Kidney (tissue), 14 donors: Measurements from ENCODE around the gene ETF1. TPM values are rescaled to one million over a fixed set of nuclear protein-coding genes. Genes with fewer than 3 reads are reported as not detected.

ENCODE experiments used
- DNase-seq, 5 donors: peaks; one replicate each; pipeline ENCODE4 v3.0.0-alpha.2; 2013 to 2020
- FAIRE-seq: peaks from 2 replicates; lab custom pipeline; 2012; peaks lifted over from hg19 to GRCh38; lab: Jason Lieb, UNC
- H3K27ac ChIP-seq, 2 donors: one replicate each; pipeline ENCODE4 v1.7.0; 2013; ENCODE audit warnings: low read depth in 2 of 2, low read length in 2 of 2, inconsistent platforms in 1 of 2
- H3K27me3 ChIP-seq: one replicate; pipeline ENCODE4 v1.7.1; 2013; ENCODE audit warnings: low read length, inconsistent platforms; ENCODE audit not compliant: control insufficient read depth, insufficient read depth
- H3K36me3 ChIP-seq, 3 donors: one replicate each; pipeline versions ENCODE4 v1.7.0 to v1.7.1; 2013; ENCODE audit warnings: low read length in 3 of 3, control low read depth in 1 of 3, inconsistent platforms in 1 of 3; ENCODE audit not compliant: insufficient read depth in 3 of 3, control insufficient read depth in 2 of 3
- H3K4me1 ChIP-seq, 3 donors: one replicate each; pipeline versions ENCODE4 v1.7.0 to v1.7.1; 2013; ENCODE audit warnings: low read length in 3 of 3, inconsistent platforms in 1 of 3, low read depth in 1 of 3; ENCODE audit not compliant: control insufficient read depth in 2 of 3, insufficient read depth in 2 of 3
- H3K4me3 ChIP-seq, 3 donors: one replicate each; pipeline versions ENCODE4 v1.7.0 to v1.8.1; 2013; ENCODE audit warnings: low read length in 3 of 3, control low read depth in 1 of 3, inconsistent platforms in 1 of 3
- H3K9ac ChIP-seq, 3 donors: one replicate each; pipeline versions ENCODE4 v1.7.0 to v1.7.1; 2013; ENCODE audit warnings: low read length in 3 of 3, control low read depth in 1 of 3, inconsistent platforms in 1 of 3
- H3K9me3 ChIP-seq, 3 donors: one replicate each; pipeline versions ENCODE4 v1.7.0 to v1.7.1; 2013; ENCODE audit warnings: low read length in 3 of 3, control low read depth in 1 of 3, inconsistent platforms in 1 of 3; ENCODE audit not compliant: control insufficient read depth in 2 of 3, insufficient read depth in 1 of 3
- CTCF ChIP-seq: IDR thresholded peaks from 3 replicates; pipeline ENCODE4 v1.5.1; 2012; ENCODE audit warnings: mild to moderate bottlenecking, moderate library complexity, borderline replicate concordance; ENCODE audit not compliant: insufficient read depth; ENCODE audit errors: extremely low read depth
- intact Hi-C: fragments of 100-400 bp; cut with DNase I; formaldehyde crosslinking; loops from one replicate; pipeline ENCODE4 v1.11.1; 2022
- polyA plus RNA-seq: library from polyadenylated mRNA; stranded (reverse); fragments of 350-450 nt; fragmentation: Illumina TruSeq; extraction: RNeasy Lipid Tissue Mini Kit (QIAGEN cat#74804); gene quantifications from one replicate; pipeline ENCODE4 v1.2.3, GENCODE V29; 2014; ENCODE audit warnings: low read depth, low replicate concordance; ENCODE audit not compliant: insufficient read depth
- total RNA-seq: library from RNA; stranded (reverse); fragmentation: NEBNext Ultra II Directional; extraction: Animal tissue kit (Norgen Biotek cat#: 25700); gene quantifications from one replicate; pipeline ENCODE4 v1.2.1, GENCODE V29; 2021
- donor health status: control.
- donor health status: control.
- donor health status: control.
- donor health status: control.
- donor health status: control.
- donor health status: DM: yes; HTN: yes; CAD: no.
- donor health status: Normal renal cell carcinoma (clear cell type).

ETF1 gene
- total and polyA plus RNA-seq, 2 donors from 2014 or later, result 37.5 to 85.6 TPM

GRCh38 chr5:138463419-138464007 is 79.5 kb downstream of the ETF1 start:
- Histone ChIP-seq H3K27ac (peak overlapping the region; percentile 92 to 98), H3K9me3 (no peaks in the 10 kb centered on the region), H3K36me3 (peaks cover 2 to 22% (median 6%) of the 10 kb centered on the region in 3 donors), H3K4me3 (peak overlapping the region; percentile 57 to 78 (median 68)), H3K27me3 (no peaks in the 10 kb centered on the region), H3K9ac (peak overlapping the region; percentile 32 to 88 (median 43)), H3K4me1 (peaks cover 0 to 13% (median 6%) of the 10 kb centered on the region in 3 donors)
- intact Hi-C loops, result no loop called here
- no peak for FAIRE-seq
- TF ChIP-seq CTCF, result peak; percentile 13
- peak; percentile 55 to 84 (median 76) for DNase-seq

GRCh38 chr5:138461343-138462125 is 81.5 kb downstream of the ETF1 start:
- no peak for DNase-seq
- H3K4me1 ChIP-seq, result peaks cover 0 to 8% (median 6%) of the 10 kb centered on the region in 3 donors
- H3K27ac ChIP-seq, result no peak overlapping the region
- no peak for TF ChIP-seq CTCF
- intact Hi-C loops, result no loop called here
- peaks cover 0 to 2% (median 0%) of the 10 kb centered on the region in 3 donors for H3K36me3 ChIP-seq
- H3K4me3 ChIP-seq, result no peak overlapping the region
- no peak for FAIRE-seq
- no peaks in the 10 kb centered on the region for H3K27me3 ChIP-seq
- no peaks in the 10 kb centered on the region for H3K9me3 ChIP-seq
- no peak overlapping the region for H3K9ac ChIP-seq

GRCh38 chr5:138460032-138460693 is 82.9 kb downstream of the ETF1 start:
- intact Hi-C loops, result no loop called here
- Histone ChIP-seq H3K4me3 (no peak overlapping the region), H3K27me3 (no peaks in the 10 kb centered on the region), H3K9ac (no peak overlapping the region), H3K4me1 (peaks cover 0 to 6% (median 5%) of the 10 kb centered on the region in 3 donors), H3K36me3 (no peaks in the 10 kb centered on the region), H3K9me3 (no peaks in the 10 kb centered on the region), H3K27ac (no peak overlapping the region)
- DNase-seq (no peak), FAIRE-seq (no peak)
- no peak for TF ChIP-seq CTCF
